ENCODE data around the gene MARCHF6.
"Not testable (repeated sequence)": the region's sequence is repeated elsewhere in the genome, so short reads cannot be mapped to it uniquely, and the experiment has no call there.

Gene MARCHF6

DNA sequence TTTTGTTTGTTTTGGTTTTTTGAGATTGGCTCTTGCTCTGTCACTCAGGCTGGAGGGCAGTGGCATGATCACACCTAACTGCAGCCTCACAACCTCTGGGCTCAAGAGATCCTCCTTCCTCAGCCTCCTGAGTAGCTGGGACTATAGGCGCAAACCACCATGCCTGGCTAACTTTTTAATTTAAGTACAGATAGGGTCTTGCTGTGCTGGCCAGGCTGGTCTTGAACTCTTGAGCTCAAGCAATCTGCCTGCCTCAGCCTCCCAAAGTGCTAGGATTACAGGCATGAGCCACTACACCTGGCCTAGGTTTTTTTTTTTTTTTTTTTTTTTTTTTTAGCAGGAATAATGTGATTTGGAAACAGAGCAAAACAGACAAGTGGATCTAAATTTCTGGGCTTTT is 37.6 kb downstream of the MARCHF6 start:
- Histone ChIP-seq H3K27me3 (ENCODE audit: insufficient read depth, poor library complexity, severe bottlenecking) (no peaks in the 10 kb centered on the region), H3K27ac (replicated peaks) (no peak overlapping the region), H3K4me3 (replicated peaks; ENCODE audit: insufficient read depth, low read length) (no peak overlapping the region)
- no peak for DNase-seq (ENCODE audit: low read depth in 1 of 2, low spot score in 1 of 2)
- no peak for TF ChIP-seq SPI1 (IDR thresholded peaks at IDR 0.05; ENCODE audit: borderline replicate concordance, low read depth)
- no peak for TF ChIP-seq POLR2AphosphoS5 (IDR thresholded peaks at IDR 0.05; ENCODE audit: low read depth)
- TF ChIP-seq, protein P1, sequence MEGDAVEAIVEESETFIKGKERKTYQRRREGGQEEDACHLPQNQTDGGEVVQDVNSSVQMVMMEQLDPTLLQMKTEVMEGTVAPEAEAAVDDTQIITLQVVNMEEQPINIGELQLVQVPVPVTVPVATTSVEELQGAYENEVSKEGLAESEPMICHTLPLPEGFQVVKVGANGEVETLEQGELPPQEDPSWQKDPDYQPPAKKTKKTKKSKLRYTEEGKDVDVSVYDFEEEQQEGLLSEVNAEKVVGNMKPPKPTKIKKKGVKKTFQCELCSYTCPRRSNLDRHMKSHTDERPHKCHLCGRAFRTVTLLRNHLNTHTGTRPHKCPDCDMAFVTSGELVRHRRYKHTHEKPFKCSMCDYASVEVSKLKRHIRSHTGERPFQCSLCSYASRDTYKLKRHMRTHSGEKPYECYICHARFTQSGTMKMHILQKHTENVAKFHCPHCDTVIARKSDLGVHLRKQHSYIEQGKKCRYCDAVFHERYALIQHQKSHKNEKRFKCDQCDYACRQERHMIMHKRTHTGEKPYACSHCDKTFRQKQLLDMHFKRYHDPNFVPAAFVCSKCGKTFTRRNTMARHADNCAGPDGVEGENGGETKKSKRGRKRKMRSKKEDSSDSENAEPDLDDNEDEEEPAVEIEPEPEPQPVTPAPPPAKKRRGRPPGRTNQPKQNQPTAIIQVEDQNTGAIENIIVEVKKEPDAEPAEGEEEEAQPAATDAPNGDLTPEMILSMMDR (IDR thresholded peaks at IDR 0.05; ENCODE audit: insufficient read depth, low read length): no peak
- no peak for TF ChIP-seq GABPA (IDR thresholded peaks at IDR 0.05; ENCODE audit: low read depth)
- TF ChIP-seq, protein P2, sequence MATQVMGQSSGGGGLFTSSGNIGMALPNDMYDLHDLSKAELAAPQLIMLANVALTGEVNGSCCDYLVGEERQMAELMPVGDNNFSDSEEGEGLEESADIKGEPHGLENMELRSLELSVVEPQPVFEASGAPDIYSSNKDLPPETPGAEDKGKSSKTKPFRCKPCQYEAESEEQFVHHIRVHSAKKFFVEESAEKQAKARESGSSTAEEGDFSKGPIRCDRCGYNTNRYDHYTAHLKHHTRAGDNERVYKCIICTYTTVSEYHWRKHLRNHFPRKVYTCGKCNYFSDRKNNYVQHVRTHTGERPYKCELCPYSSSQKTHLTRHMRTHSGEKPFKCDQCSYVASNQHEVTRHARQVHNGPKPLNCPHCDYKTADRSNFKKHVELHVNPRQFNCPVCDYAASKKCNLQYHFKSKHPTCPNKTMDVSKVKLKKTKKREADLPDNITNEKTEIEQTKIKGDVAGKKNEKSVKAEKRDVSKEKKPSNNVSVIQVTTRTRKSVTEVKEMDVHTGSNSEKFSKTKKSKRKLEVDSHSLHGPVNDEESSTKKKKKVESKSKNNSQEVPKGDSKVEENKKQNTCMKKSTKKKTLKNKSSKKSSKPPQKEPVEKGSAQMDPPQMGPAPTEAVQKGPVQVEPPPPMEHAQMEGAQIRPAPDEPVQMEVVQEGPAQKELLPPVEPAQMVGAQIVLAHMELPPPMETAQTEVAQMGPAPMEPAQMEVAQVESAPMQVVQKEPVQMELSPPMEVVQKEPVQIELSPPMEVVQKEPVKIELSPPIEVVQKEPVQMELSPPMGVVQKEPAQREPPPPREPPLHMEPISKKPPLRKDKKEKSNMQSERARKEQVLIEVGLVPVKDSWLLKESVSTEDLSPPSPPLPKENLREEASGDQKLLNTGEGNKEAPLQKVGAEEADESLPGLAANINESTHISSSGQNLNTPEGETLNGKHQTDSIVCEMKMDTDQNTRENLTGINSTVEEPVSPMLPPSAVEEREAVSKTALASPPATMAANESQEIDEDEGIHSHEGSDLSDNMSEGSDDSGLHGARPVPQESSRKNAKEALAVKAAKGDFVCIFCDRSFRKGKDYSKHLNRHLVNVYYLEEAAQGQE (IDR thresholded peaks at IDR 0.05; ENCODE audit: insufficient replicate concordance, low read depth): no peak

DNA sequence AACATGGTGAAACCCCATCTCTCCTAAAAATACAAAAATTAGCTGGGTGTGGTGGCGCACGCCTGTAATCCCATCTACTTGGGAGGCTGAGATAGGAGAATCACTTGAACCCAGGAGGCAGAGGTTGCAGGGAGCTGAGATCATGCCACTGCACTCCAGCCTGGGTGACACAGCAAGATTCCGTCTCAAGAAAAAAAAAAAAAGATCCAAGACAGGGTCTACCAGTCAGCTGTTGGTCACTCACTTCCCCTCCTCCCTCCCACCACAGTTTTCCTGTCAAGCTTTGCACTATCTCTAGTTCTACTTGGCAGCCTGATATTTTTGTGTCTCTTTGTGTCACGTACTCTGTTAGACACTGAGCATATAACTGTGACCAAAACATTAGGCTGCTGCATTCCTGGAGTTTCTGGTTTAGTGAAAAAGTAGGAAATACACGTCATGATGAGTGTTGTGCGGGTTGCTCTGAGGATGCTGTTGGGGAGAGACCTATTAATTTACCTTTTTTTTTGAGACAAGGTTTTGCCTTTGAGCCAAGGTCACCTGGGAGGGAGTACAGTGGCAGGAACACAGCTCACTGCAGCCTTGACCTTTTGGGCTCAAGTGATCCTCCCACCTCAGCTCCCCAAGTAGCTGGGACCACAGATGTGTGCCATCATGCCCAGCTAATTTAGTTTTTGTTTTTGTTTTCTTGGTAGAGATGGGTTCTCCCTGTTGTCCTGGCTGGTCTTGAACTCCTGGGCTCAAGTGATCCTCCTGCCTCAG is 39.3 kb downstream of the MARCHF6 start:
- not testable (repeated sequence) for DNase-seq (ENCODE audit: low read depth in 1 of 2, low spot score in 1 of 2); H3K27me3 ChIP-seq (ENCODE audit: insufficient read depth, poor library complexity, severe bottlenecking); H3K27ac ChIP-seq (replicated peaks); H3K4me3 ChIP-seq (replicated peaks; ENCODE audit: insufficient read depth, low read length)

DNA sequence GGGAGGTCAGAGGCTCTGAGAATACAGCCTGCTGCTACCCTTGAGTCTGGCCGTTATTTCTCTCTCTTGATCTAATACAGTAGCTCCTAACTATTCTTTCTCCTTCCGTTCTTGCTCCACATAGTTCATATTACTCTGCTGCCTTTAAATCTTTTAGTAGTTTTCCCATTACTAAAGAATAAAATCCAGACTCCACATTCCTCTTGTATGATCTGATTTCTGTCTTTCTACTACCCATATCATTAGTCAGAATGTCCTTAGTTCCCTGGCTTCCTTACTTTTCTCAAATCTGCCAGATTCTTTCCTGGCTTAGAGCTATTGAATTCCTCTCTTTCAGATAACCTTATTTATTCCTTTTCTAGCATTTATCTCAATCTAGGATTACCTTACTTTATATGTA is 40.0 kb downstream of the MARCHF6 start:
- DNase-seq (ENCODE audit: low read depth in 1 of 2, low spot score in 1 of 2): no peak
- no peaks in the 10 kb centered on the region for H3K27me3 ChIP-seq (ENCODE audit: insufficient read depth, poor library complexity, severe bottlenecking)
- no peak overlapping the region for H3K4me3 ChIP-seq (replicated peaks; ENCODE audit: insufficient read depth, low read length)
- TF ChIP-seq GABPA (IDR thresholded peaks at IDR 0.05; ENCODE audit: low read depth) (no peak), SPI1 (IDR thresholded peaks at IDR 0.05; ENCODE audit: borderline replicate concordance, low read depth) (no peak), POLR2AphosphoS5 (IDR thresholded peaks at IDR 0.05; ENCODE audit: low read depth) (no peak)
- TF ChIP-seq, protein P1 (IDR thresholded peaks at IDR 0.05; ENCODE audit: insufficient read depth, low read length): no peak
- TF ChIP-seq, protein P2 (IDR thresholded peaks at IDR 0.05; ENCODE audit: insufficient replicate concordance, low read depth): no peak
- H3K27ac ChIP-seq (replicated peaks): no peak overlapping the region

DNA sequence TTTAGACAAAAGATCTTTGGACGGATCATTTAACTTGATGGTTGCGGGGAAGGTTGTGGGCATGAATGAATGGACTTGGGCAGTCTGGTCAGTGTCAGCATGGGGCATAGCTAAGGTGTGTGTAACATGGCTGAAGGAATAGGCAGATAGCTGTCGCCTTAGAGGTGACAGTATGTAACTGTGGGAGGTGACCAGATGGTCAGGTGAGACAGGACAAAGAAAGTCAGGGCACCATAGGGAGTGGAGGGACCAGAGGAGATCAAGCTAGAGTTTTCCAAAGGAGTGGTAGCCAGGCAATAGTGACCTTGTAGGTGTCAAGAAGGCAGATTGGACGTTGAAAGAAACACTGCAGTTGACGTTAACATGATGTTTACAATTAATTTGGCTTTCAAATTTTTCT is 43.1 kb downstream of the MARCHF6 start:
- no peak overlapping the region for H3K4me3 ChIP-seq (replicated peaks; ENCODE audit: insufficient read depth, low read length)
- no peak overlapping the region for H3K27ac ChIP-seq (replicated peaks)
- no peak for DNase-seq (ENCODE audit: low read depth in 1 of 2, low spot score in 1 of 2)
- H3K27me3 ChIP-seq (ENCODE audit: insufficient read depth, poor library complexity, severe bottlenecking): no peaks in the 10 kb centered on the region
- TF ChIP-seq, protein P1 (IDR thresholded peaks at IDR 0.05; ENCODE audit: insufficient read depth, low read length): no peak
- no peak for TF ChIP-seq GABPA (IDR thresholded peaks at IDR 0.05; ENCODE audit: low read depth)
- TF ChIP-seq, protein P2 (IDR thresholded peaks at IDR 0.05; ENCODE audit: insufficient replicate concordance, low read depth): no peak
